ENCODE results near the gene ZNF692.
"Not testable (repeated sequence)": the region's sequence is repeated elsewhere in the genome, so short reads cannot be mapped to it uniquely, and the experiment has no call there.

ZNF692 gene, protein sequence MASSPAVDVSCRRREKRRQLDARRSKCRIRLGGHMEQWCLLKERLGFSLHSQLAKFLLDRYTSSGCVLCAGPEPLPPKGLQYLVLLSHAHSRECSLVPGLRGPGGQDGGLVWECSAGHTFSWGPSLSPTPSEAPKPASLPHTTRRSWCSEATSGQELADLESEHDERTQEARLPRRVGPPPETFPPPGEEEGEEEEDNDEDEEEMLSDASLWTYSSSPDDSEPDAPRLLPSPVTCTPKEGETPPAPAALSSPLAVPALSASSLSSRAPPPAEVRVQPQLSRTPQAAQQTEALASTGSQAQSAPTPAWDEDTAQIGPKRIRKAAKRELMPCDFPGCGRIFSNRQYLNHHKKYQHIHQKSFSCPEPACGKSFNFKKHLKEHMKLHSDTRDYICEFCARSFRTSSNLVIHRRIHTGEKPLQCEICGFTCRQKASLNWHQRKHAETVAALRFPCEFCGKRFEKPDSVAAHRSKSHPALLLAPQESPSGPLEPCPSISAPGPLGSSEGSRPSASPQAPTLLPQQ

DNA sequence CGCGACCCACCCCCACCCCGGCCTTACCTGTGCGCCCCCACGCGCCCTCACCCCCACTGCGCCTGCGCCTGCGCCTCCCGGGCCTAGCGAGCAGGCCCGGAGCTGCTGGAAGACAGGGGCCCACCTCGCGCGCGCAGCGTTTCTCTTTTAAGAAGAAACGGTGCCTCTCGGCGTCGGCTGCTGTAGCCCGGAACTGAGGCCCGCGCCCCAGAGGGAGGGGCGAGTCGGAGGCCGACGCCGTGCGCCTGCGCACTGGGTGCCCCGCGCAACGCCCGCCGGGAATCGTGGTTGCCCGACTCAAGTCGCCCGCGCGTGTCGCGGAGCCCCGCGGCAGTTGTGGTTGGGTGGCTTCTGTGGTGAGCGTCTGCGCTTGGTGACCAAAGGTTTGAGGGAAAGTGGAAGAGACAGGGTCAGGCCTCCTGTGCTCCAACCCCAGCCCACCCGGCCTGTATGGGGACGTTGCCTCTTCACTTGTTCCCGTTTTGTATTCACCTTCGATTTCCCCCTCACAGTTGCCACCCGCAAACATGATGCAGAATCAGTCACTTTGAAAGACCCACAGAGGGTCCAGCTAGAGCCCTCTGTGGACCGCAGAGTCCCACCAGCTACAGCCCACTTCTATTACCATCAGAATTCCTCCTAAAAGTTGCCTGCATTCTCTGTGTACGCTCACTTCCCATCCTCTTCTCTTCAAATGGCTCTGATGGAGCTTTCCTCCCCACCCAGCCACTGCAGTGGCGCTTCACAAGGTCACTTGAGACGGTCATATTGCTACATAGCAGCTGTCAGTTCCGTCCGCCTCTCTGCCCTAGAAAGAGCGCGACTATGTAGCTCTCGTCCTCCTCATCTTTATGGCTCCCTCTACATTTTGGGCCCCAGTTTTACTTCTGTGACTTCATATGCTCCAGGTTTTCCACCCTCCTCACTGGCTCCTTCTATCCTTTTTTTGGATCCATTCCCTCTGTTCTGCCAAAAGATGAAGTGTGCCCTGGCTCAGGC, at the start of gene ZNF692:
Gene ZNF692, minus strand, starts transcription at position 195 of the 999 bp plus-strand sequence. CDS start 776 bp downstream, outside the sequence.
- DNase-seq = peak; percentile 96 to 97

DNA sequence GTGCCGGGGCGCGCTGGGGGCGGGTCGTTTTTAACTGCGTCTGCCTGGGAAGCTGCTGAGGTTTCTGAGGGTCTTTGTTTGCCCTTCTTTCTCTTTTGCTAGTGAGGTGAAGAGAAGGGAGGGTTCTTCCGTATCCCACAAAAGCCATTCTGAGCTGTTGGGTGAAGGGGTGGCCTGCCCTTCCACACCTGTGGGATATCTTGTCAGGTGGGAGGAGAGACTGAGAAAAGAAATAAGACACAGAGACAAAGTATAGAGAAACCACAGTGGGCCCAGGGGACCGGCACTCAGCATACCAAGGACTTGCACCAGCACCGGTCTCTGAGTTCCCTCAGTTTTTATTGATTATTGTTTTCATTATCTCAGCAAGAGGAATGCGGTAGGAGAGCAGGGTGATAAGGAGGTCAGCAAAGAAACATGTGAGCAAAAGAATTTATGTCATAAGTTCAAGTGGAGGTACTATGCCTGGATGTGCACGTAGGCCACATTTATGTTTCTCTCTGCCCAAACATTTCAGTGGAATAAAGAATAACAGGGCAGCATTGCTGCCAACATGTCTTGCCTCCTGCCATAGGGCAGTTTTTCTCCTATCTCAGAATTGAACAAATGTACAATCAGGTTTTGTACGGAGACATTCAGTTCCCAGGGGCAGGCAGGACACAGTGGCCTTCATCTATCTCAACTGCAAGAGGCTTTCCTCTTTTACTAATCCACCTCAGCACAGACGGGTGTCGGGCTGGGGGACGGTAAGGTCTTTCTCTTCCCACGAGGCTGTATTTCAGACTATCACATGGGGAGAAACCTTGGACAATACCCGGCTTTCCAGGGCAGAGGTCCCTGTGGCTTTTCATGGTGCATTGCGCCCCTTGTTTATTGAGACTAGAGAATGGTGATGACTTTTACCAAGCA, 48.1 kb upstream of the ZNF692 start:
- no peak for DNase-seq

DNA sequence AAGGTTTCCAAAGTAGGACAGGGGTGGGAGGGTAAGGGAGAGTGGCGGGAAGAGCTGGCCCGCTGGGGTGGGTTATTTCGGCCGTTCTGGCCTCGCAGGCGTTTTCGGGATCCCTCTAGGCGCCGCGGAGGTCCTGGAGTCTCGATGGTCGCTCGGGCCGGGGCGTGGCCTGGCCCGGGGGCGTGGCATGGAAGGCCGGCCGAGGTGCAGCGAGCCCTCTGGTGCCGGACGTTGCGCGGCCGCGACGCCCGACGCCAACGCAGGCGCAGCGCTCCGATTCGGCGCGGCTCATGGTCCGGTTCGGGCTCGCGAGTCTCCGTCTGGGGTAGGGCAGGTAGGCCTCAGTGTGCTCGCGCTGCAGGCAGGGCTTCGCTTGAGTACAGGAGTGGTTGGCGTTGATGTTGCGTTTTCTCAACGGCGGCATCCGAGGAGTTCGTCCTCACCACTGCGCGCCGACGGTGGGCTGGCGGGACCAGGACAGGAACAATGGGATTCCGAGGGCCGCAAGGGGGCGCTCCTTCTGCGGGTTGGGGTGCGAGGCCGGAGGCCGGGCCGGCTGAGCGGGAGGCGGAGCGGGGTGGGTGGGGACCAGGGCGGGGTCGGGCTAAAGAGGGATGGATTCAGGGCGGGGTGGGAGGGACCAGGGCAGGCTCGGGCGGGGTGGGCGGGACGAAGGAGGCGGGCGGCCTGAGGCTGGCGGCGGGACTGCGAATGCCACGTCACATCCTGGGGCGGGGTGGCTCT, 47.3 kb upstream of the ZNF692 start, which contains the start of gene PGBD2:
Gene PGBD2, plus strand, starts transcription at position 227 of the 744 bp plus-strand sequence. CDS start 7,628 bp downstream, outside the sequence.
- peak; percentile 98 for DNase-seq

DNA sequence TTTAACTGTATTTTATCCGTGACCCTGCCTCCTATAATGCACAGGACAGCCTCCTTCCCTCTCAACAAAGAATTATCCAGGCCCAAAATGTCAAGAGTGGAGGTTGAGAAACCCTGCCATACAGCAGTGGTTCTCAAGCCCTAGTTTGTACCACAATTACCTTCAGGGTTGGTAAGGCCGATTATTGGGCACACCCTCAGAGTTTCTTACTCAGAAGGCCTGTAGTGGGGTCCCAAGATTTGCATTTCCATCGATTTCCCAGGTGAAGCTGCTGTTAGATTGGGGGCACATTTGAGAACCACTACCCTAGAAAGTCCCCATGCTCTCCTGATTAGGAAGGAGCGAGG, 46.8 kb upstream of the ZNF692 start:
- DNase-seq = no peak

DNA sequence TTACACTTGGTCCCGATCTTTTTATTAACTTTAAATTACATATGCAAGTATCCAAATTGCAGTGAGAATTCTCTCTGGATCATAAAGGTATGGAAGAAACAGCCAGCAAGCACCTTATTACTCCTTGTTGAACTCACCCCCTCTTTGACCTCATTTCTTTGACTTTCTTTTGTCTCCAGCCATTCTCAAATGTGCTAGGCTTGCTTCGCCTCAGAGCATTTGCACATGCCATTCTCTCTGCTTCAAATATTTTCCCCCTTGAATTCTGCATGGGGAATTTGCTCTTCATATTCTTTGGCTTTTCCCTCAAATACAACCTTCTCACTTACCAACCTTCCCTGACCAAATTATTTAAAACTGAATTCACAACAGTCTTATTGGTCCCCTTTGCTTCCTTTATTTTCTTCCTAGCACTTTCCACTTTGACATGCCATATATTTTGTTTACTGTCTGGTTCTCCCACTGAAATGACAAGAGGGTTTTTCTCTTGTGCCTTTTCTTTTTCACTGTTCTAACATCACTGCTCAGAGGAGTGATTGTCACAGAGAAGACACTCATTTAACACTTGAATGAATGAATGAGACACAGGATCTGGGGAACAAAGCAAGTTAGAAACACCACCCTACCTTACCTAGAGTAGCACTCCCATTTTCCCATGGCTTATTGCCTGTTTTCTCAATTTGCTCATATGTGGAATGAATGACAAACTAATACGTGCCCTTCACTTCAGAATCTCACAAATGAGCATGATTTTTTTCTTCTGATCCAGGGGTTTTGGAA, 45.7 kb upstream of the ZNF692 start:
- no peak for DNase-seq

DNA sequence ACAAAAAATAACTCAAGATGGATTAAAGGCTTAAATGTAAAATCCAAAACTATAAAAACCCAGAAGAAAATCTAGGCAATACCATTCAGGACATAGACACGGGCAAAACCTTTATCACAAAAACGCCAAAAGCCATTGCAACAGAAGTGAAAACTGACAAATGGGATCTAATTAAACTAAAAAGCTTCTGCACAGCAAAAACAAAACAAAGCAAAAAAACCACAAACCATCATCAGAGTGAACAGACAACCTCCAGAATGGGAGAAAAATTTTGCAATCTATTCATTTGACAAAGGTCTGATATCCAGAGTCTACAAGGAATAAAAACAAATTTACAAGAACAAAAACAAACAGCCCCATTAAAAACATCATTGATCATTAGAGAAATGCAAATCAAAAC, 42.7 kb upstream of the ZNF692 start:
- no peak for DNase-seq

DNA sequence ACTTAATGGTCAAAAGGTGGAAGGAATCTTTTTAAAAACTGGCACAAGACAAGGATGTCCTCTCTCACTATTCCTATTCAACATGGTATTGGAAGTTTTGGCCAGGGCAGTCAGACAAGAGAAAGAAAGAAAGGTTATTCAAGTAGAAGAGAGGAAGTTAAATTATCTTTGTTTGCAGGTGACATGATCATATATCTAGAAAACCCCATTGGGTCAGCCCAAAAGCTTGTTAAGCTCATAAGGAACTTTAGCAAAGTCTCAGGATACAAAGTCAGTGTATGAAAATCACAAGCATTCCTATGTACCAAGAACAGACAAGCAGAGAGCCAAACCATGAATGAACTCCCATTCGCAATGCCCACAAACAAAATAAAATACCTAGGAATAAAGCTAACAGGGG, 41.8 kb upstream of the ZNF692 start:
- DNase-seq = no peak

DNA sequence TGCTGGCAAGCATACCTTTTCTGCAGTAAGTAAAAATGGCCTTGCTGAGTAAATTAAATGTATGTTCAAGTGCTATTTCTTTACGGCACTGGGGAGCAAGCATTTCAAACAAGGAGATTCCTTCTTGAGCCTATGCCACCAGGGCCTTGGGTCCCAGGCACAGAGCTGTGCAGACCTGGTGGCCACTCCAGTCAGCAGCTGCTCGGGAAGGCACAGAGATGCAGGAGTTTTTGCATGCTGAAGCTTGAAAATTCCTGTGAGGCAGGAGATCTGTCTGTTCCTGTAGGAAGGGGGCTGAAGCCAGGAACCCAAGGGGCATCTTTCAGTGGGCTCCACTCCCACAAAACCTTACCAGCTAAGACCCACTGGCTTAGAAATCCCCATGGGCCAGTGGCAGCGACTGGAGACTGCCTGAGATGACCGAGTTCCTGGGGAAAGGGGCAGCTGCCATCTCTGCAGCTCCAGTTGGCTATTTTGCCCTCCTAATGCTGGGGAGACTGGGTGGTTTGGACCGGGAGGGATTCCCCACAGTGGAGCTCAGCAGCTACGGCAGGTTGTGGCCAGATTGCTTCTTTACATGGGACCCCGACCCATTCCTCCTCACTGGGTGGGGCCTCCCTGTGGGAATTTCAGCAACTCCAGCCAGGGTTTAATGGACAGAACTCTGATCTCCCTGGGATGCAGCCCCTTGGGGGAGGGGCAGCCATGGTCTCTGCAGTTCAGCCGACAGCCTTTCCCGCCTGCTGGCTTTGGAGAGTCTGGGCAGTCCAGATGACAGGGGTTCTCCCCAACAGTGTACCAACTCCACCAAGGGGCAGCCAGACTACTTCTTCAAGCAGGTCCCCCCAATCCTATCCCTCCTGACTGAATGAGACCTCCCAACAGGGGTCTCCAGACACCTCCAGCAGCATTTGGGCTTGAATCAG, 38.8 kb upstream of the ZNF692 start:
- no peak for DNase-seq

DNA sequence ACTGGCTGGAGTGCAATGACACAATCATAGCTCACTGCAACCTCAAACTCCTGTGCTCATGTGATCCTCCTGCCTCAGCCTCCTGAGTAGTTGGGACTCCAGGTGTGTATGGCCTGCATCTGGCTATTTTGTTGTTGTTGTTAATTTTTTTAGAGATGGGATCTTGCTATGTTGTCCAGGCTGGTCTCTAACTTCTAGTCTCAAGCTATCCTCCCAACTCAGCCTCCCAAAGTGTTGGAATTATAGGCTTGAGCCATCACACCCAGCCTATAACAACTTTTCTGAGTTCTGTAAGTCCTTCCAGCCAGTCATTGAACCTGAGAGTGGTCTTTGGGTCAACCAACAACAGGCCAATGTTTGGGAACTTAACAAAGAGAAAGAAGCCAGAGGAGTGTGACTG, 36.0 kb upstream of the ZNF692 start:
- DNase-seq = no peak

DNA sequence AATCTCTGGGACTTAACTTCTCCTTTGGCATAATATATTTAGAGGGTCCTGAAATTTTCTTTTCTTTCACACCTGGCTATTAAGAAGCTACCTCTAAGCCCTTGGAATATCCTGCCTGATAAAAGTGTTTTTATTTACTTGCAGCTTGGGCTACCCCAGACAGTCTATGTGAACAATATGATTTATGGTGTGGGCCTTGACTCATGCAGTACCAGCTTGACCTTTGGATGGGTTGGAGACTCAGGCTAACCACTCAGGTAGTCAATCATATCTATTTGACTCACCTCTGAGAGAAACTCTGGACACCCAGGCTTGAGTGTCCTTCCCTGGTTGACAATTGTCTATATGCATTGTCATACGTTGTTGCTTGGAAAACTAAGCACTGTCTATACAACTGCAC, 33.7 kb upstream of the ZNF692 start:
- no peak for DNase-seq

DNA sequence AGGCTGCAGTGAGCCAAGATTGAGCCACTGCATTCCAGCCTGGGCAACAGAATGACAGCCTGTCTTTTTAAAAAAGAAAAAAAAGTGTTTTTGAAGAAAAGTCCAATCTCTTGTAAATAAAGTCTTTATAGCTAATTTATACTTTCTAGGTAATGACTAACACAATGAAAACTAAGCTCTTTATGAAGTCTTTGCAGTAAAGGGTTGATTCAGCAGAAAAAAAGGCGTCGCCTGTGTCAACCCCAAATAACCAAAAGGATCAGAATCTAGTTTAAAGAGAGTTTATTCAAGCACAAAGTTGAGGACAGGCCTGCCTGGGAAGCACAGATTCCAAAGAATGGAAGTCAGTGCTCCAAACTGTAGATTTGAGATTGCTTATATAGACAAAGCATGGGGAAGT, 32.9 kb upstream of the ZNF692 start:
- DNase-seq = no peak

DNA sequence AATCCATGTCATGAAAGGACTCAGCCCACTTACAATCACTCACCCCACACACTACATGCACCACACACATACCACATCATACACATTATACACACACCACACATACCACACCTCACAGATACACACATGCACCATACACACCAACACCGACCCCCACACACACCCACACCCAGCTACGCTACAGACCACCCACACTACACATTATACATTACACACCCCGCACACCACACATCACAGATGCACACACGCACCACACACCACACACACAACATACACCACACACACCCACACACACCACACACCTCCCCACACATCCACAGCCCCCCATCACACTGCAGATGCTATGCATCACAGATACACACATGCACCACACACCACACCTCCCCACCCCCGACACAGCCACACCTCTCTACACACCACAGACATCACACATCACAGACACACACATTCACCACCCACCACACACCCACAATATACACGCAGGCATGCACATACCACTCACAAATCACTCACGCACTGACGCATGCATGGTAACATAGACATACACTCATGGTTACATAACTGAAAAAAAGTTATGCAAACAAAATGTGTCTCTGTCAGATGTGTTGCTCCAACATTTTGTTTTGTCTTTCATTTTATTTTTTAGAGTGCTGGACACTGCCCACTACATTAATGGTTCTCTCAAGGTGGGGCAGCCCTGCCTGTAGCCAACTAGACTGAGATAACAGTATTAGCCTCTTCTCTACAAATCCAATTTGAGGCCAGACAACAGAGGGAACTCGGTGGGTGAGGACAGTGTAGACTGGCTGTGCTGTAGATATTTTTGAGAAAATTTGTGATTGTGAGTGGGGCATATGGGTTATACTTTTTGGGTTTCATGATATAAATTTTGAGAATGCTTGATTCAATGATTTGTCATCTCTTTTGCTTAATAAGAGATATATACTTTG, 31.9 kb upstream of the ZNF692 start:
- no peak for DNase-seq

DNA sequence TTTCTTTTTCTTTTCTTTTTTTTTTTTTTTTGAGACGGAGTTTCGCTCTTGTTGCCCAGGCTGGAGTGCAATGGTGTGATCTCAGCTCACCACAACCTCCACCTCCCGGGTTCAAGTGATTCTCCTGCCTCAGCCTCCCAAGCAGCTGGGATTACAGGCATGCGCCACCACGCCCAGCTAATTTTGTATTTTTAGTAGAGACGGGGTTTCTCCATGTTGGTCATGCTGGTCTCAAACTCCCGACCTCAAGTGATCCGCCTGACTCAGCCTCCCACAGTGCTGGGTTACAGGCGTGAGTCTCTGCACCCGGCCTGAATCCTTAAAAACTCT, 31.0 kb upstream of the ZNF692 start:
- DNase-seq = not testable (repeated sequence)

DNA sequence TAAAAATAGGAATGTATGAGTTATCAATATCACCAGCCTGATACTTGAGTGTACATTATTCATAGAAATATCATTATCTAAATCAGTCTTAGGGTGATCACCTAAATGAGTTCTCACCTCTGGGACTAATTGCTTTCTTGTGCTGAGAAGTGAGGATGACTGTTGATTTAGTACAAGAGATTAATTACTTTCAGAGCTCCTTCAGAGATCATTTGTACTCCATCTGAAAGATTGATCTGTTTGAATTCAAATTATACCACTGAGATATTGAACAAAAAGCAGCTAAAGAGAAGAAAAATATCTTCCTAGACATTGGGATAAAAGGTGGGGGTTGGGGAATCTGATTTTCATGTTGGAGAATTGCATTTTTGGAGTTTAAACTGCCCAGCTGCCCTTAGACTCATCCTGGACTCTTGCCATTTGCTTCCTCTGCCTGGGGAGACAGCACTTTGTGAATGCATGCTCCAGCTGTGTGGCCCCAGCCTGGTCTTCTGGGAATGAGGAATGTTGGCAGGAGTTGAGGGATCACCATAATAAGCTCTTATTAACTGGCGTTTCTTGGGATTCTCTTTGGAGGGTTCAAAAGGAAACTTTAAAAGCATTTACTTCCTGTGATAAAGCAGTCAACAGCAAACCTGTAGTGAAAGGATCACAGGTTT, 27.5 kb upstream of the ZNF692 start:
- DNase-seq = no peak

DNA sequence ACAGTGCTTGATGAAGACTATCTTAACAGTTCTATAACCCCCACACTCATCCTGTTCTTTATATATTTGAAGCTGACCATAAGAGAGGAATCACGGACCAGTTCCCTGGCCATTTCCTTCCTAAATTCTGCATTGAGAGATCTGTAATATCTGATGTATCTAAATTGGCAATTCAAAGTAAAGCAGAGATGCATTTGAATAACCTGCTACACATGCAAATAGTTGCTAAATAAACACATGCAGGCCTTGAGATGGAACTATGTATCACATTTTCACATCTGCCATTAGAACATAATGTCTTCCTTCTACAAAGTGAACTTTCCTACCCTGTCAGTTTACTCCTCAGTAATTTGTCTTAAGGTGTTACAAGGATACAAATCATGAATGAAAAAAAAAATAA, 26.8 kb upstream of the ZNF692 start:
- no peak for DNase-seq

DNA sequence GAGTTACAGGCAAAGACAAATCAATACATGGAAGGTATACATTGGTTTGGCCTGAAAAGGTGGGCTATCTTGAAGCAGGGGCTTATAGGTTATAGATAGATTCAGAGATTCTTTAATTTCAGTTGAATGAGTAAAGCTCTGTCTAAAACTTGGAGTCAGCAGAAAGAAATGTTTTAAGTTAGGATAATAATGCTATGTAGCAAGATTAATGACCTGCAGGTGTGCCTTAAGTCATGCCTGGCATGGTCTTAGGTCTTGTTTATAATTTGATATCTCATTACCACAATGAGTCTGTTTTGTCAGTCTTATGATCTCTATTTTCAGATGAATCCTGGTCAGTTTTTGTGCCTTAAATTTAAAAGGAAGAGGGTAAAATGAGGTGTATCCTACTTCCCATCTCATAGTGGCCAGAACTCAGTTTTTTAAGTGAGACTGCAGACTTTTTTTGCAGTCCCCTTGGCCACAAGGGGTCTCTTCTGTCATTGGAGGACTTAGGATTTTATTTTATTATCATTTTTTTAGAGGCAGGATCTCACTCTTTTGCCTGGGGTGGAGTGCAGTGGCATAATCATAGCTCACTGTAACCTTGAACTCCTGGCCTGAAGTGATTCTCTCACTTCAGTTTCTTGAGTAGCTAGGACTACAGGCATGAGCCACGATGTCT, 25.9 kb upstream of the ZNF692 start:
- no peak for DNase-seq

DNA sequence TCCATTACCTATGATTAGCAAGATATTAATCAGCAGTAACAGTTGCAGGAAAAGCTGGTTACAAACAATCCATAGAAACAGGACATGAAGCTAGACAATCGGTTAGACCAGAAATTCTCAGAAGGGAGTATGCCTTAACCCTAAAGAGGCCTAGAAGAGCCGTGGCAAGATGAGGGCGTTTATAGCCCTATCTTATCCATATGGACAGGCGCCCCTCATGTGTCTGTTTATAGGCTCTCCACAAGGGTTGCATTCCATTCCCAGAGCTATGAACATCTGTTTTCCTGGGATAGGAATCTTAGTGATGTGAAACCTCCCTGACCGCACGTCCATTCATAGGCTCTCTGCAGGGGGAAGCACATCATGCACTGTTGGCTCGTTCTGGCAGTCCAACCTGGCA, 23.5 kb upstream of the ZNF692 start:
- DNase-seq = not testable (repeated sequence)

All from activated T-cell treated with anti-CD3 and anti-CD28 coated beads, Interleukin-2, amount 50 U/mL, for 48 hours (primary cell).